NB4 (cell line): Measurements from ENCODE around the gene BACH2.

Experiments
- CTCF ChIP-seq: IDR thresholded peaks from one replicate; pipeline ENCODE4 v1.5.1; 2012; ENCODE audit warnings: low read depth, low read length
- MAX ChIP-seq: IDR thresholded peaks from 2 replicates; pipeline ENCODE4 v1.6.1; 2011; ENCODE audit warnings: low read depth, low read length
- MYC ChIP-seq: IDR thresholded peaks from 2 replicates; pipeline ENCODE4 v1.6.1; 2011; ENCODE audit warnings: low read depth, low read length
- POLR2A ChIP-seq: IDR thresholded peaks from 2 replicates; pipeline ENCODE4 v1.6.1; 2011; ENCODE audit warnings: mild to moderate bottlenecking; ENCODE audit not compliant: insufficient read length; ENCODE audit errors: extremely low read depth

GRCh38 chr6:90162648-90163387 lies 133.8 kb downstream of the BACH2 start:
- TF ChIP-seq CTCF (no peak), POLR2A (no peak), MAX (no peak), MYC (no peak)
